KOPT-K1 (cell line): ENCODE results near the gene SAMD7.

Experiments
- H3K27ac ChIP-seq: fragments of 200-600 bp; sonication (generic); 2 replicates; pipeline ENCODE4 v1.5.1; 2016; ENCODE audit warnings: antibody characterized with exemption, mild to moderate bottlenecking, low read depth, low read length; ENCODE audit not compliant: poor library complexity, severe bottlenecking
- H3K36me3 ChIP-seq: fragments of 200-600 bp; sonication (generic); 2 replicates; pipeline ENCODE4 v1.5.1; 2017; ENCODE audit warnings: antibody characterized with exemption, mild to moderate bottlenecking, low read length, moderate library complexity; ENCODE audit not compliant: insufficient read depth
- H3K9me3 ChIP-seq: fragments of 200-600 bp; sonication (generic); 2 replicates; pipeline ENCODE4 v1.5.1; 2017; ENCODE audit warnings: antibody characterized with exemption, low read length, mild to moderate bottlenecking; ENCODE audit not compliant: insufficient read depth, poor library complexity, severe bottlenecking

SAMD7 gene

GRCh38 chr3:169891886-169892285, 19.5 kb upstream of the SAMD7 start:
- Histone ChIP-seq H3K9me3 (no peaks in the 10 kb centered on the region), H3K36me3 (no peaks in the 10 kb centered on the region), H3K27ac (no peak overlapping the region)

- Histone ChIP-seq H3K9me3 (no peaks in the 10 kb centered on the region), H3K36me3 (no peaks in the 10 kb centered on the region), H3K27ac (no peak overlapping the region)
These were observed 17.3 kb upstream of the SAMD7 start for GRCh38 chr3:169894110-169894509.

- Histone ChIP-seq H3K9me3 (no peaks in the 10 kb centered on the region), H3K36me3 (no peaks in the 10 kb centered on the region), H3K27ac (no peak overlapping the region)
These were observed 16.3 kb upstream of the SAMD7 start for GRCh38 chr3:169895072-169895471.

- H3K9me3 ChIP-seq, result peaks cover 15% of the 10 kb centered on the region
- H3K27ac ChIP-seq, result no peak overlapping the region
- H3K36me3 ChIP-seq, result no peaks in the 10 kb centered on the region
These were observed 14.1 kb upstream of the SAMD7 start for GRCh38 chr3:169897284-169897683.

GRCh38 chr3:169901453-169901852, 9.9 kb upstream of the SAMD7 start:
- peaks cover 26% of the 10 kb centered on the region for H3K9me3 ChIP-seq
- no peaks in the 10 kb centered on the region for H3K36me3 ChIP-seq
- no peak overlapping the region for H3K27ac ChIP-seq

- no peak overlapping the region for H3K27ac ChIP-seq
- peaks cover 26% of the 10 kb centered on the region for H3K9me3 ChIP-seq
- no peaks in the 10 kb centered on the region for H3K36me3 ChIP-seq
These were observed 6.0 kb upstream of the SAMD7 start for GRCh38 chr3:169905404-169905803.

- H3K27ac ChIP-seq, result no peak overlapping the region
- H3K36me3 ChIP-seq, result no peaks in the 10 kb centered on the region
- H3K9me3 ChIP-seq, result peaks cover 8% of the 10 kb centered on the region
These were observed 3.9 kb upstream of the SAMD7 start for GRCh38 chr3:169907476-169907875.

GRCh38 chr3:169907944-169908343, 3.4 kb upstream of the SAMD7 start:
- Histone ChIP-seq H3K36me3 (no peaks in the 10 kb centered on the region), H3K9me3 (peaks cover 4% of the 10 kb centered on the region), H3K27ac (no peak overlapping the region)

- H3K9me3 ChIP-seq, result no peaks in the 10 kb centered on the region
- H3K36me3 ChIP-seq, result no peaks in the 10 kb centered on the region
- H3K27ac ChIP-seq, result no peak overlapping the region
These were observed 2.0 kb downstream of the SAMD7 start for GRCh38 chr3:169913323-169913722.

- H3K27ac ChIP-seq, result no peak overlapping the region
- no peaks in the 10 kb centered on the region for H3K9me3 ChIP-seq
- H3K36me3 ChIP-seq, result no peaks in the 10 kb centered on the region
These were observed 2.9 kb downstream of the SAMD7 start for GRCh38 chr3:169914321-169914720.

- no peaks in the 10 kb centered on the region for H3K9me3 ChIP-seq
- no peak overlapping the region for H3K27ac ChIP-seq
- H3K36me3 ChIP-seq, result no peaks in the 10 kb centered on the region
These were observed 11.8 kb downstream of the SAMD7 start for GRCh38 chr3:169923189-169923588.

GRCh38 chr3:169923831-169924230, 12.5 kb downstream of the SAMD7 start:
- H3K27ac ChIP-seq, result no peak overlapping the region
- H3K9me3 ChIP-seq, result no peaks in the 10 kb centered on the region

GRCh38 chr3:169929830-169930519, 18.6 kb downstream of the SAMD7 start:
- Histone ChIP-seq H3K27ac (no peak overlapping the region), H3K36me3 (no peaks in the 10 kb centered on the region), H3K9me3 (no peaks in the 10 kb centered on the region)

More at GRCh38 chr3:169923831-169924230, 12.5 kb downstream of the SAMD7 start:
- no peaks in the 10 kb centered on the region for H3K36me3 ChIP-seq

- Histone ChIP-seq H3K9me3 (no peaks in the 10 kb centered on the region), H3K36me3 (no peaks in the 10 kb centered on the region), H3K27ac (no peak overlapping the region)
These were observed 19.5 kb downstream of the SAMD7 start for GRCh38 chr3:169930843-169931242.

GRCh38 chr3:169931747-169932520, 20.6 kb downstream of the SAMD7 start:
- H3K36me3 ChIP-seq, result no peaks in the 10 kb centered on the region
- no peaks in the 10 kb centered on the region for H3K9me3 ChIP-seq
- no peak overlapping the region for H3K27ac ChIP-seq

GRCh38 chr3:169939320-169939719, 27.9 kb downstream of the SAMD7 start:
- Histone ChIP-seq H3K9me3 (no peaks in the 10 kb centered on the region), H3K36me3 (no peaks in the 10 kb centered on the region), H3K27ac (no peak overlapping the region)
